ENCODE results near the gene APH1B.

The APH1B gene

DNA sequence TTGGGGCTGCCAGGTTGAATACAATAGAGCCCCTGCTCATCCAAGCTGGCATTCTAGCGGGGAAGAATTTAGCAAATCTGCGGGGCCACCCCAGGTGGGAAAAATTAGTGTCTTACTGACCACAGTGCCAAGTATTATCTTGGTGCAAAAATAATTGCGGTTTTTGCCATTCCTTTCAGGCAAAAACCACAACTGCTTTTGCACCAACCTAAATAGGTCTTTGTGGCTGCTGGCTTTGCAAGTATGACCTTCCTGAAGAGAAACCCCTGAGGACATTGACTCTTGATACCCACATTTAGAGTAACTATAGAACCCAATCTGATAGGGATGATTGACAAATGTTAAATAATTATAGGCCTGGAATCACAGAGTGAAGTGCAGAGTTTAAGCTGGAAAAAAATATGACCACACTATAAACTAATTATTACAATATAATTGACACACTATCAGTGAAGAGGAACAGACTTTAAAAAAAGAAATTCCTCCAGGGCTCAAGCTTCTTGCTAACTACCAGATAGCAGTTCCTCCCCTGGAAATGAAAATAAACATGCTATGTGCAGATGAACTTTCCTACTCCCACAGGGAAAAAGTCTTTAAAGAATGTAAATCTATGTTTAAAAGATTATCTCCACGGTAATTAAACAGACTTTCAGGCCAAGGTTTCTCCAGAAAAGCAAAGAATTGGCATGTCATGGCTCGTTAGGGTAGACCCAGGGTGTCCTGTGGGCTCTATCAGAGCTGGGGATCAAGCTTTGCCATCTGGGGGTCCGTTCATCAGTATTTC, 69.9 kb downstream of the APH1B start:
- Mint-ChIP-seq H3K4me3 (no peak overlapping the region), H3K27ac (peak overlapping the region; percentile 70 to 89 (median 74)), H3K9me3 (no peaks in the 10 kb centered on the region), H3K36me3 (ENCODE audit: low read depth) (no peaks in the 10 kb centered on the region), H3K27me3 (ENCODE audit: low read depth) (peaks cover 18% of the 10 kb centered on the region), H3K4me1 (peaks cover 45% of the 10 kb centered on the region)
- TF ChIP-seq, protein P1, sequence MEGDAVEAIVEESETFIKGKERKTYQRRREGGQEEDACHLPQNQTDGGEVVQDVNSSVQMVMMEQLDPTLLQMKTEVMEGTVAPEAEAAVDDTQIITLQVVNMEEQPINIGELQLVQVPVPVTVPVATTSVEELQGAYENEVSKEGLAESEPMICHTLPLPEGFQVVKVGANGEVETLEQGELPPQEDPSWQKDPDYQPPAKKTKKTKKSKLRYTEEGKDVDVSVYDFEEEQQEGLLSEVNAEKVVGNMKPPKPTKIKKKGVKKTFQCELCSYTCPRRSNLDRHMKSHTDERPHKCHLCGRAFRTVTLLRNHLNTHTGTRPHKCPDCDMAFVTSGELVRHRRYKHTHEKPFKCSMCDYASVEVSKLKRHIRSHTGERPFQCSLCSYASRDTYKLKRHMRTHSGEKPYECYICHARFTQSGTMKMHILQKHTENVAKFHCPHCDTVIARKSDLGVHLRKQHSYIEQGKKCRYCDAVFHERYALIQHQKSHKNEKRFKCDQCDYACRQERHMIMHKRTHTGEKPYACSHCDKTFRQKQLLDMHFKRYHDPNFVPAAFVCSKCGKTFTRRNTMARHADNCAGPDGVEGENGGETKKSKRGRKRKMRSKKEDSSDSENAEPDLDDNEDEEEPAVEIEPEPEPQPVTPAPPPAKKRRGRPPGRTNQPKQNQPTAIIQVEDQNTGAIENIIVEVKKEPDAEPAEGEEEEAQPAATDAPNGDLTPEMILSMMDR (IDR thresholded peaks at IDR 0.05; ENCODE audit: unreplicated experiment in 3 of 3): no peak

DNA sequence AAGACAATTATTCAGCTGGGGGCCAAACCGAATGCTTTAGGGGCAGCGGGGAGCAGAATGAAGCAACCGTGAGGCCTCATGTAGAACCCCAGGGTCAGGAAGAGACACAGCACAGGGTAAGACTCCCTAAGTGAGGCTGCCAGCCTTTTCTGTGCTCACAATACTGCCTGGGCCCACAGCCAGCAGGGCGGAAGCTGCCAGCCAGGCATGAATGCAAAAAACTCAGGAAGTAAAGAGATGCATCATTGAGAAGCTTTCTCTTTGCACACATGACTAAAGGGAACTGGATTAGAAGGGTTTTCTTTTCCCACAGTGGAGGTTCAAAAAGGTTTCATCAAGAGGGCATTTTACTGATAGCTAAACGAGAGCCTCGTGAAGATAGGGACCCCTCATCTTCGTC, 71.0 kb downstream of the APH1B start:
- no peaks in the 10 kb centered on the region for H3K36me3 Mint-ChIP-seq (ENCODE audit: low read depth)
- H3K4me3 Mint-ChIP-seq: no peak overlapping the region
- TF ChIP-seq, protein P1 (IDR thresholded peaks at IDR 0.05; ENCODE audit: unreplicated experiment in 3 of 3): no peak
- no peaks in the 10 kb centered on the region for H3K9me3 Mint-ChIP-seq
- H3K27ac Mint-ChIP-seq: peak overlapping the region; percentile 22 to 92 (median 89)
- H3K4me1 Mint-ChIP-seq: peaks cover 42% of the 10 kb centered on the region
- peaks cover 18% of the 10 kb centered on the region for H3K27me3 Mint-ChIP-seq (ENCODE audit: low read depth)

- H3K4me3 Mint-ChIP-seq: no peak overlapping the region
These were observed 71.8 kb downstream of the APH1B start for GRCh38 chr15:63349156-63349555.

GRCh38 chr15:63349621-63350020, 72.2 kb downstream of the APH1B start:
- Mint-ChIP-seq H3K27me3 (ENCODE audit: low read depth) (peaks cover 18% of the 10 kb centered on the region), H3K4me3 (no peak overlapping the region), H3K36me3 (ENCODE audit: low read depth) (no peaks in the 10 kb centered on the region), H3K9me3 (no peaks in the 10 kb centered on the region), H3K4me1 (peaks cover 38% of the 10 kb centered on the region), H3K27ac (peak overlapping the region in 2 of 3 experiments; percentile 40 to 48)
- TF ChIP-seq, protein P1 (IDR thresholded peaks at IDR 0.05; ENCODE audit: unreplicated experiment in 3 of 3): no peak

More at GRCh38 chr15:63349156-63349555, 71.8 kb downstream of the APH1B start:
- no peaks in the 10 kb centered on the region for H3K9me3 Mint-ChIP-seq
- H3K4me1 Mint-ChIP-seq: peaks cover 38% of the 10 kb centered on the region
- TF ChIP-seq, protein P1 (IDR thresholded peaks at IDR 0.05; ENCODE audit: unreplicated experiment in 3 of 3): no peak
- H3K27me3 Mint-ChIP-seq (ENCODE audit: low read depth): peaks cover 18% of the 10 kb centered on the region
- H3K27ac Mint-ChIP-seq: peak overlapping the region in 1 of 3 experiments; percentile 89
- H3K36me3 Mint-ChIP-seq (ENCODE audit: low read depth): no peaks in the 10 kb centered on the region

- H3K36me3 Mint-ChIP-seq (ENCODE audit: low read depth): no peaks in the 10 kb centered on the region
- peaks cover 15% of the 10 kb centered on the region for H3K27me3 Mint-ChIP-seq (ENCODE audit: low read depth)
- H3K27ac Mint-ChIP-seq: peak overlapping the region in 2 of 3 experiments; percentile 40 to 48
- TF ChIP-seq, protein P1 (IDR thresholded peaks at IDR 0.05; ENCODE audit: unreplicated experiment in 3 of 3): no peak
- H3K4me3 Mint-ChIP-seq: no peak overlapping the region
- H3K4me1 Mint-ChIP-seq: peaks cover 37% of the 10 kb centered on the region
- no peaks in the 10 kb centered on the region for H3K9me3 Mint-ChIP-seq
These were observed 72.8 kb downstream of the APH1B start for GRCh38 chr15:63350178-63350621.

DNA sequence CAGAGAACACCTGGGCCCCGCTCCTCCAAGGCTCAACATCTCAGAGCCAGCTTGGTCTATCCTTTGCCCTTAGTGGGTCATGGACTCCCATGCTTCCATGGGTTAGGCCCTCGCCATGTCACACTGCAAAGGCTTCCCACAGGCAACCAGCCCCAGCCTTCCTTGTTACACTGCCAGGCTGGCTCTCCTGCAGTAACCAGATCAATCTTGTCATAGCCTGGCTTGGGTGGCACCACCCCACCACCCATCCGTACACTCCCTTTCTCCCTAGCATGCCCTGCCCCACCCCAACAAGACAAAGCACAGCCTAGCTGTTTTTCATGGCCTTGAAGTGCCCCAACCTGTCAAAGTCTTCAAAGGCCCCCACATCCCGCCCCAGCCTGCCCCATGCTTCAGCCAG, 73.8 kb downstream of the APH1B start:
- TF ChIP-seq, protein P1 (IDR thresholded peaks at IDR 0.05; ENCODE audit: unreplicated experiment in 3 of 3): no peak
- H3K9me3 Mint-ChIP-seq: no peaks in the 10 kb centered on the region
- peaks cover 15% of the 10 kb centered on the region for H3K27me3 Mint-ChIP-seq (ENCODE audit: low read depth)
- H3K4me3 Mint-ChIP-seq: no peak overlapping the region
- H3K27ac Mint-ChIP-seq: peak overlapping the region in 1 of 3 experiments; percentile 68
- peaks cover 43% of the 10 kb centered on the region for H3K4me1 Mint-ChIP-seq
- H3K36me3 Mint-ChIP-seq (ENCODE audit: low read depth): no peaks in the 10 kb centered on the region

Measured in nephron (organoid).